ENCODE results near the gene BPNT1. TPM values are rescaled to one million over a fixed set of nuclear protein-coding genes. Genes with fewer than 3 reads are reported as not detected.

BPNT1 gene
- total RNA-seq, 1 experiment from 2014 or later: 25.2 TPM

DNA sequence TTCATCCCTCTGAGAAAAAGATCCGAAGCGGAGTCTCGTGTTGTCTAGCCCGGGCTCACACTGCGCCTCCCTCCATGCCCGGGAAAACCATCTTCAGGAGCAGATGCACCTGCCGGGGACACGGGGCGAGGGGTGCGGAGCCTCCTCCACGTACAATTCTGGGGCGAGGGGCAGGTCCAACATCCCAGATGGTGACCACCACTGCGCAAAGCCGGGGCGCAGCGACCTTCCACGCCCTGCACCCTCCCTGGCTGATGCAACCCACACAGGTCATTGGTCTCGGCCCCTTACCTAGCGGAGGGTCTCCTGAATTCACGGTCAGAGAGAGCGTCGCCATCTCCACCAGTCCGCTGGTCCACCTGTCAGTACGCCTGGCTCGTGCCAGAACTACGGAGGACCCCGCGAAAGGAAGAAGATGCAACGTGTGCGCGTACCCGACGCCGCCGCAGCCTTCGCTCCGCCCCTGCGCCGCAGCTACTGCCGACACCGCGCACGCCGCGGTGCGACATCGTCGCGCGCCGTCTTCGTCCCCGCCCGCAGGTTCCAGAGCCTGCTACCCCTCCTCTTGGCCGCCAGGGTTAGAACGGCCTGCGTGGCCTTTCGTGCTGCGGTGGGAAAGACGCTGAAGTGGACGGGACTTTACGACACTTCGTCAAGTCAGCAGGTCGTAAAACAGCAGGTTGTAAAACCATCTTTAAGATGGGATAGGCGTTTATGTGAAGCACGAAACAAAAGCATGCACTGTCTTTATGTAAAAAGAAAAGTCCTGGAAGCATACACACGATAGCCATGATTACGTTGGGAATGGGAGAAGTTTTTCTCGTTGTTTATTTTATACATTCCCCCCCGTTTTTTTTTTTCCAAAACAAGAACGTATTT is 43.3 kb downstream of the BPNT1 start, which contains the start of gene EPRS1 (continued):
- TF ChIP-seq, protein P1, sequence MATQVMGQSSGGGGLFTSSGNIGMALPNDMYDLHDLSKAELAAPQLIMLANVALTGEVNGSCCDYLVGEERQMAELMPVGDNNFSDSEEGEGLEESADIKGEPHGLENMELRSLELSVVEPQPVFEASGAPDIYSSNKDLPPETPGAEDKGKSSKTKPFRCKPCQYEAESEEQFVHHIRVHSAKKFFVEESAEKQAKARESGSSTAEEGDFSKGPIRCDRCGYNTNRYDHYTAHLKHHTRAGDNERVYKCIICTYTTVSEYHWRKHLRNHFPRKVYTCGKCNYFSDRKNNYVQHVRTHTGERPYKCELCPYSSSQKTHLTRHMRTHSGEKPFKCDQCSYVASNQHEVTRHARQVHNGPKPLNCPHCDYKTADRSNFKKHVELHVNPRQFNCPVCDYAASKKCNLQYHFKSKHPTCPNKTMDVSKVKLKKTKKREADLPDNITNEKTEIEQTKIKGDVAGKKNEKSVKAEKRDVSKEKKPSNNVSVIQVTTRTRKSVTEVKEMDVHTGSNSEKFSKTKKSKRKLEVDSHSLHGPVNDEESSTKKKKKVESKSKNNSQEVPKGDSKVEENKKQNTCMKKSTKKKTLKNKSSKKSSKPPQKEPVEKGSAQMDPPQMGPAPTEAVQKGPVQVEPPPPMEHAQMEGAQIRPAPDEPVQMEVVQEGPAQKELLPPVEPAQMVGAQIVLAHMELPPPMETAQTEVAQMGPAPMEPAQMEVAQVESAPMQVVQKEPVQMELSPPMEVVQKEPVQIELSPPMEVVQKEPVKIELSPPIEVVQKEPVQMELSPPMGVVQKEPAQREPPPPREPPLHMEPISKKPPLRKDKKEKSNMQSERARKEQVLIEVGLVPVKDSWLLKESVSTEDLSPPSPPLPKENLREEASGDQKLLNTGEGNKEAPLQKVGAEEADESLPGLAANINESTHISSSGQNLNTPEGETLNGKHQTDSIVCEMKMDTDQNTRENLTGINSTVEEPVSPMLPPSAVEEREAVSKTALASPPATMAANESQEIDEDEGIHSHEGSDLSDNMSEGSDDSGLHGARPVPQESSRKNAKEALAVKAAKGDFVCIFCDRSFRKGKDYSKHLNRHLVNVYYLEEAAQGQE (IDR thresholded peaks at IDR 0.05; ENCODE audit: low read depth): no peak
- peak; percentile 60 for TF ChIP-seq TCF7L2 (IDR thresholded peaks at IDR 0.05; ENCODE audit: borderline replicate concordance, extremely low read depth, insufficient read depth, insufficient read length)
- no peak for TF ChIP-seq EZH2 (IDR thresholded peaks at IDR 0.05)
- peak; percentile 76 for TF ChIP-seq SIN3A (IDR thresholded peaks at IDR 0.05; ENCODE audit: low read depth)

DNA sequence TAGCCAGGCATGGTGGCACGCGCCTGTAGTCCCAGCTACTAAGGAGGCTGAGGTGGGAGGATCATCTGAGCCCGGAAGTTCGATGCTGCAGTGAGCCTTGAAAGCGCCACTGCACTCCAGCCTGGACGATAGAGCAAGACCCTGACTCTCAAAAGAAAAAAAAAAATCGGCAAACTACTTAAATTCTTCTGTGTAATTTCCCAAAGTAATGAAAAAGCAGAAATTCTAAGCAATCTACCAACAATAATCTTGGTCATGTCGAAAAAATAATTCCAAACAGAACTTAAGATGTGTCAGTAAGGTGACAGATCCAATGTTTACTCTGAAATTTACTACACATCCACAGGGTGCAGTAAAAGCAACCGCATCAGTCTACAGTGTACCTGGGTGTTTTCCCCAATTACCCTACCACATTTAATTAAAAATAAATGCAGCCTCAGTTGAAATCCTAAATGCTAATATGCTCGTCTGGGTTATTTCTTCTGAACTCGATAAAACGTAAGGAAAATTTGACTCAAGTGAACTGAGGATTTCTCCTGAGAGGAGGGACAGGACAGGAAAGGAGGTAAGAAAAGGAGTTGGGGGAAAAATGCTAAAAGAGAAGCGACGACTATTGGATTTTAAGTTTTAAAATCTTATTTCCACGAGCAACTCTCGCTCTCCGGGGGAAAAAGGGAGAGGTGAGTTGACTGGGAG is 44.1 kb downstream of the BPNT1 start:
- H3K9ac ChIP-seq (ENCODE audit: low read length): peak overlapping the region; percentile 74
- RAD21 ChIA-PET (ENCODE audit: low non-redundant PET in 1 of 2, low total read pairs in 2 of 2, uncharacterized antibody in 2 of 2, unreplicated experiment in 2 of 2): no interaction called here
- no peak overlapping the region for H2AFZ ChIP-seq (ENCODE audit: low read depth, low read length, poor library complexity, severe bottlenecking)
- peaks cover 56% of the 10 kb centered on the region for H3K79me2 ChIP-seq (ENCODE audit: insufficient read depth, low read length)
- ATAC-seq (no peak), DNase-seq (ENCODE audit: low read depth, low spot score) (no peak)
- H3K27me3 ChIP-seq (ENCODE audit: insufficient read depth, low read length): no peaks in the 10 kb centered on the region
- H4K20me1 ChIP-seq (ENCODE audit: insufficient read depth): no peaks in the 10 kb centered on the region
- CTCF ChIA-PET: interaction anchor here (0.6 kb wide), 1 partner anchor 60 kb away, joined by 4 read pairs; no protein-coding TSS in a partner anchor
- TF ChIP-seq EZH2phosphoT487 (IDR thresholded peaks at IDR 0.05; ENCODE audit: borderline replicate concordance): no peak
- TF ChIP-seq SRF (IDR thresholded peaks at IDR 0.05; ENCODE audit: low read depth): no peak
- no peak for TF ChIP-seq ELF1 (IDR thresholded peaks at IDR 0.05; ENCODE audit: borderline replicate concordance, low read depth)
- no peak for TF ChIP-seq EGR1 (IDR thresholded peaks at IDR 0.05; ENCODE audit: low read depth)
- intact Hi-C loops (cut with micrococcal nuclease): loop anchor here (1.0 to 2.0 kb wide), 2 partner anchors 45 to 49 kb away; partner anchors contain the start of gene IARS2
- H3K9me2 ChIP-seq (ENCODE audit: insufficient read depth): no peaks in the 10 kb centered on the region
- POLR2A ChIA-PET: no interaction called here
- peak overlapping the region; percentile 69 for H3K4me2 ChIP-seq (ENCODE audit: low read length)
- peak overlapping the region; percentile 91 to 98 for H3K4me3 ChIP-seq (replicated peaks in 1 of 2; ENCODE audit: low read depth in 1 of 2, low read length in 2 of 2)
- no peaks in the 10 kb centered on the region for H3K36me3 ChIP-seq (ENCODE audit: control insufficient read depth in 1 of 2, insufficient read depth in 2 of 2, low read length in 2 of 2)
- peaks cover 4 to 12% of the 10 kb centered on the region in 2 experiments; a peak in 3 of 4 replicates for H3K4me1 ChIP-seq (ENCODE audit: control insufficient read depth in 1 of 2, insufficient read depth in 2 of 2, low read length in 2 of 2)
- peak overlapping the region; percentile 63 for H3K27ac ChIP-seq (ENCODE audit: low read depth, low read length)
- BruUV-seq (replicated peaks): no TSS peak
- H3K9me3 ChIP-seq (ENCODE audit: control insufficient read depth in 1 of 2, insufficient read depth in 1 of 2, low read depth in 1 of 2, low read length in 2 of 2): no peaks in the 10 kb centered on the region
